IMR-90 (cell line): ENCODE measurements around the gene TPGS1. TPM values are rescaled to one million over a fixed set of nuclear protein-coding genes. Genes with fewer than 3 reads are reported as not detected.

Experiments
- ATAC-seq: fragments of 200-7000 bp; cut with Tn5 transposase; 2 replicates; pipeline ENCODE4 v1.9.1; 2020; ENCODE audit warnings: low read depth, mild to moderate bottlenecking, moderate library complexity
- BruUV-seq: library from RNA; stranded (reverse); fragments of 400-500 nt; replicated peaks from 2 replicates; lab custom pipeline; 2021; lab: Mats Ljungman, UMichigan
- CTCF ChIA-PET: fragments of 300-600 bp; formaldehyde crosslinking; extraction: SDS; loops from one replicate; lab custom pipeline; 2021; ENCODE audit warnings: antibody characterized with exemption; lab: Yijun Ruan, JAX
- POLR2A ChIA-PET: fragments of 300-600 bp; sonication (Branson Sonifier 250); formaldehyde crosslinking; loops from one replicate; lab custom pipeline; 2022; ENCODE audit warnings: antibody characterized with exemption; ENCODE audit not compliant: unreplicated experiment; lab: Charles Lee
- DNase-seq: peaks from one replicate; pipeline ENCODE4 v3.0.0; 2013
- H2AFZ ChIP-seq: replicated peaks from 2 replicates; pipeline ENCODE3; 2013; ENCODE audit warnings: low read length, mild to moderate bottlenecking; ENCODE audit not compliant: poor library complexity
- H2AK5ac ChIP-seq: 2 replicates; pipeline ENCODE4 v1.6.1; 2013; ENCODE audit warnings: low read depth, low read length, inconsistent platforms
- H2AK9ac ChIP-seq: replicated peaks from 2 replicates; pipeline ENCODE3; 2013; ENCODE audit warnings: mild to moderate bottlenecking, low read depth, low read length, moderate library complexity; ENCODE audit not compliant: poor library complexity
- H2BK120ac ChIP-seq: 2 replicates; pipeline ENCODE4 v1.6.1; 2013; ENCODE audit warnings: low read depth, low read length, inconsistent platforms
- H2BK15ac ChIP-seq: 3 replicates; pipeline ENCODE4 v1.6.1; 2013; ENCODE audit warnings: low read depth, low read length, inconsistent platforms
- H2BK20ac ChIP-seq: 2 replicates; pipeline ENCODE4 v1.6.1; 2013; ENCODE audit warnings: low read depth, mild to moderate bottlenecking, inconsistent platforms, low read length, moderate library complexity
- H2BK5ac ChIP-seq: 2 replicates; pipeline ENCODE4 v1.6.1; 2013; ENCODE audit warnings: mild to moderate bottlenecking, low read depth, low read length, inconsistent platforms; ENCODE audit not compliant: poor library complexity, severe bottlenecking
- H3K14ac ChIP-seq: replicated peaks from 2 replicates; pipeline ENCODE4 v1.6.1; 2013; ENCODE audit warnings: low read depth, low read length, inconsistent platforms
- H3K18ac ChIP-seq: 2 replicates; pipeline ENCODE4 v1.6.1; 2013; ENCODE audit warnings: low read depth, low read length, control low read depth
- H3K23ac ChIP-seq: 2 replicates; pipeline ENCODE4 v1.6.1; 2013; ENCODE audit warnings: low read depth, low read length, inconsistent platforms
- H3K27ac ChIP-seq: 2 replicates; pipeline ENCODE4 v1.5.1; 2013; ENCODE audit warnings: mild to moderate bottlenecking, control low read depth, low read length; ENCODE audit not compliant: insufficient read depth
- H3K27me3 ChIP-seq: 2 replicates; pipeline ENCODE4 v1.6.1; 2013; ENCODE audit warnings: low read length; ENCODE audit not compliant: control insufficient read depth, insufficient read depth
- H3K36me3 ChIP-seq: 2 replicates; pipeline ENCODE4 v1.6.1; 2013; ENCODE audit warnings: low read length, mixed read lengths; ENCODE audit not compliant: control insufficient read depth, insufficient read depth
- H3K4ac ChIP-seq: 2 replicates; pipeline ENCODE4 v1.6.1; 2013; ENCODE audit warnings: low read depth, low read length, inconsistent platforms
- H3K4me1 ChIP-seq: 2 replicates; pipeline ENCODE4 v1.6.1; 2013; ENCODE audit warnings: low read length, mixed read lengths; ENCODE audit not compliant: control insufficient read depth, insufficient read depth
- H3K4me2 ChIP-seq: 2 replicates; pipeline ENCODE4 v1.6.1; 2013; ENCODE audit warnings: low read depth, mild to moderate bottlenecking, control low read depth, low read length, moderate library complexity
- H3K4me3 ChIP-seq: 2 replicates; pipeline ENCODE4 v1.5.1; 2013; ENCODE audit warnings: low read depth, mild to moderate bottlenecking, control low read depth, low read length, moderate library complexity; ENCODE audit not compliant: insufficient read depth
- H3K56ac ChIP-seq: 2 replicates; pipeline ENCODE4 v1.6.1; 2013; ENCODE audit warnings: low read length, inconsistent platforms; ENCODE audit not compliant: insufficient read depth; ENCODE audit errors: extremely low read depth
- H3K79me1 ChIP-seq, 2 experiments: 2 replicates each; pipeline ENCODE4 v1.6.1; 2013; ENCODE audit warnings: low read length in 2 of 2, inconsistent platforms in 1 of 2, low read depth in 1 of 2
- H3K9ac ChIP-seq: 2 replicates; pipeline ENCODE4 v1.6.1; 2013; ENCODE audit warnings: low read depth, low read length, control low read depth
- H3K9me1 ChIP-seq: 2 replicates; pipeline ENCODE4 v1.6.1; 2013; ENCODE audit warnings: low read length, inconsistent platforms; ENCODE audit not compliant: insufficient read depth
- H3K9me3 ChIP-seq: 2 replicates; pipeline ENCODE4 v1.6.1; 2013; ENCODE audit warnings: low read length; ENCODE audit not compliant: control insufficient read depth, insufficient read depth
- H4K20me1 ChIP-seq: 2 replicates; pipeline ENCODE4 v1.6.1; 2013; ENCODE audit warnings: low read length, inconsistent platforms; ENCODE audit not compliant: insufficient read depth
- H4K5ac ChIP-seq: 2 replicates; pipeline ENCODE4 v1.6.1; 2013; ENCODE audit warnings: mild to moderate bottlenecking, low read depth, low read length, control low read depth
- H4K8ac ChIP-seq, 2 experiments: 2 replicates each; pipeline ENCODE4 v1.6.1; 2013; ENCODE audit warnings: low read depth in 2 of 2, low read length in 2 of 2, control low read depth in 1 of 2, inconsistent platforms in 1 of 2
- H4K91ac ChIP-seq: 2 replicates; pipeline ENCODE4 v1.6.1; 2013; ENCODE audit warnings: low read depth, low read length, inconsistent platforms; ENCODE audit not compliant: insufficient read depth
- CHD1 ChIP-seq: IDR thresholded peaks from 2 replicates; pipeline ENCODE4 v1.6.1; 2012; ENCODE audit warnings: low read depth, low read length, improper control_type of control experiment
- ELK1 ChIP-seq: fragments of 150-350 bp; IDR thresholded peaks from 2 replicates; pipeline ENCODE4 v1.6.1; 2016; ENCODE audit warnings: low read depth, mild to moderate bottlenecking, low read length, moderate library complexity, borderline replicate concordance
- FOS ChIP-seq: fragments of 150-350 bp; IDR thresholded peaks from 2 replicates; pipeline ENCODE4 v1.6.1; 2016; ENCODE audit warnings: low read depth, low read length
- MXI1 ChIP-seq: IDR thresholded peaks from 2 replicates; pipeline ENCODE4 v1.6.1; 2012; ENCODE audit warnings: low read depth, mild to moderate bottlenecking, low read length, moderate library complexity, borderline replicate concordance
- POLR2A ChIP-seq: IDR thresholded peaks from 2 replicates; pipeline ENCODE4 v1.6.1; 2012; ENCODE audit warnings: mild to moderate bottlenecking, low read depth, low read length
- RAD21 ChIP-seq: IDR thresholded peaks from 2 replicates; pipeline ENCODE4 v1.6.1; 2012; ENCODE audit warnings: low read length, improper control_type of control experiment
- RCOR1 ChIP-seq: IDR thresholded peaks from 2 replicates; pipeline ENCODE4 v1.6.1; 2012; ENCODE audit warnings: mild to moderate bottlenecking, low read length, improper control_type of control experiment; ENCODE audit not compliant: insufficient replicate concordance
- SMC3 ChIP-seq: fragments of 150-350 bp; IDR thresholded peaks from 2 replicates; pipeline ENCODE4 v1.6.1; 2016; ENCODE audit warnings: low read depth, mild to moderate bottlenecking, antibody characterized with exemption, low read length, moderate library complexity
- USF2 ChIP-seq: fragments of 150-350 bp; IDR thresholded peaks from 2 replicates; pipeline ENCODE4 v1.6.1; 2017; ENCODE audit warnings: mild to moderate bottlenecking, antibody characterized with exemption, low read length, low read depth
- WGBS, 2 experiments: methylation state at CpG; one replicate each; pipeline versions ENCODE4 v1.1.5 to v1.1.7; 2013; ENCODE audit warnings: missing lambda C conversion rate in 2 of 2; ENCODE audit not compliant: insufficient read length in 1 of 2; ENCODE audit errors: extremely low coverage in 2 of 2; 5-methylcytosine and 5-hydroxymethylcytosine counted together
- dilution Hi-C: fragments of 300-500 bp; cut with HindIII; formaldehyde crosslinking; loops from one replicate; pipeline ENCODE4 v1.14.3; 2018; ENCODE audit warnings: low sequenced_read_pairs; ENCODE audit not compliant: unreplicated experiment
- in situ Hi-C: fragments of 300-500 bp; cut with MboI; formaldehyde crosslinking; loops from 3 replicates; pipeline ENCODE4 v1.14.3; 2019; ENCODE audit warnings: low sequenced_read_pairs, inconsistent platforms, mixed read lengths
- intact Hi-C: fragments of 100-400 bp; cut with micrococcal nuclease; formaldehyde crosslinking; loops from 2 replicates; pipeline ENCODE4 v1.10.0; 2022
- polyA plus RNA-seq, 3 experiments: library from polyadenylated mRNA; depleted of rRNA; stranded (reverse); fragments of >200 nt; gene quantifications; 2 replicates each; pipeline ENCODE4 v1.2.3, GENCODE V29; 2012; ENCODE audit warnings: low replicate concordance in 1 of 3
- total RNA-seq: library from RNA; depleted of rRNA; stranded (reverse); fragments of >200 nt; gene quantifications from 2 replicates; pipeline ENCODE4 v1.2.3, GENCODE V29; 2012

TPGS1 gene
- total and polyA plus RNA-seq, 2 of the 4 experiments (the other 2 are of a cell fraction), result 2.7 to 6.3 TPM

- TF ChIP-seq POLR2A, result no peak
These were observed 5.5 kb downstream of the TPGS1 start (continued) for GRCh38 chr19:512547-513365.

GRCh38 chr19:513368-514165, 6.3 kb downstream of the TPGS1 start:
- H2AK9ac ChIP-seq, result no peak overlapping the region
- H3K4me1 ChIP-seq, result peaks cover 9% of the 10 kb centered on the region
- H2BK120ac ChIP-seq, result no peak overlapping the region
- no peak overlapping the region for H4K91ac ChIP-seq
- no TSS peak for BruUV-seq
- H3K18ac ChIP-seq, result no peak overlapping the region
- H3K27ac ChIP-seq, result no peak overlapping the region
- 78% methylated on average over 6 of the region's 10 CpGs; no CpG with 5 or more reads in 1 of the 2 experiments for WGBS, 2 experiments
- H3K9me1 ChIP-seq, result peaks cover 8% of the 10 kb centered on the region; the same call in 1 of the 2 replicates
- no peak for ATAC-seq
- ChIA-PET CTCF (no interaction called here), POLR2A (no interaction called here)
- no peak overlapping the region for H3K14ac ChIP-seq
- no peak overlapping the region for H4K5ac ChIP-seq
- TF ChIP-seq CHD1 (no peak), ELK1 (no peak), SMC3 (no peak), RCOR1 (no peak), MXI1 (no peak), RAD21 (no peak), POLR2A (no peak), USF2 (no peak), FOS (no peak)
- peaks cover 4 to 34% of the 10 kb centered on the region in 2 experiments for H3K79me1 ChIP-seq
- H3K4me2 ChIP-seq, result no peak overlapping the region
- H3K23ac ChIP-seq, result no peak overlapping the region
- no peak overlapping the region for H4K8ac ChIP-seq
- peaks cover 12% of the 10 kb centered on the region for H3K36me3 ChIP-seq
- H3K9ac ChIP-seq, result no peak overlapping the region
- H2BK5ac ChIP-seq, result no peak overlapping the region
- H3K4me3 ChIP-seq, result no peak overlapping the region
- H2BK20ac ChIP-seq, result no peak overlapping the region
- no peak overlapping the region for H2BK15ac ChIP-seq
- H3K56ac ChIP-seq, result no peak overlapping the region
- H2AFZ ChIP-seq, result peak overlapping the region; percentile 7
- dilution Hi-C loops, result no loop called here
- peaks cover 10% of the 10 kb centered on the region for H4K20me1 ChIP-seq
- no peak overlapping the region for H2AK5ac ChIP-seq
- intact Hi-C loops, result no loop called here
- H3K4ac ChIP-seq, result no peak overlapping the region
- H3K9me3 ChIP-seq, result no peaks in the 10 kb centered on the region
- no peaks in the 10 kb centered on the region for H3K27me3 ChIP-seq
- no peak for DNase-seq
- in situ Hi-C loops, result no loop called here
